Spleen (tissue), 11 donors: Measurements from ENCODE around the gene EMX2. TPM values are rescaled to one million over a fixed set of nuclear protein-coding genes. Genes with fewer than 3 reads are reported as not detected.
A peak's percentile ranks its signal among the peaks of the same experiment; 100 is the strongest.

Experiments
- DNase-seq: peaks from one replicate; pipeline ENCODE4 v3.0.0-alpha.2; 2020
- H3K27ac ChIP-seq, 8 donors: fragments of 200-600 bp; sonication (generic) in 7 of 8; 1 replicate in 4 of 8; 2 replicates in 4 of 8; pipeline versions ENCODE4 v1.5.0 to v1.8.0; 2016 to 2021; ENCODE audit warnings: inconsistent platforms in 4 of 8, mild to moderate bottlenecking in 4 of 8, moderate library complexity in 1 of 8
- H3K27me3 ChIP-seq, 7 donors: fragments of 200-600 bp; sonication (generic) in 6 of 7; replicated peaks in 1 of 7; 1 replicate in 4 of 7; 2 replicates in 3 of 7; pipeline versions ENCODE4 v1.5.0 to v1.8.0; 2016 to 2021; ENCODE audit warnings: inconsistent platforms in 3 of 7, mild to moderate bottlenecking in 1 of 7
- H3K36me3 ChIP-seq, 6 donors: fragments of 200-600 bp; sonication (generic) in 5 of 6; 1 replicate in 4 of 6; 2 replicates in 2 of 6; pipeline versions ENCODE4 v1.5.0 to v1.8.0; 2016 to 2021; ENCODE audit warnings: inconsistent platforms in 2 of 6
- H3K4me1 ChIP-seq, 6 donors: fragments of 200-600 bp; sonication (generic) in 5 of 6; 1 replicate in 3 of 6; 2 replicates in 3 of 6; pipeline versions ENCODE4 v1.5.0 to v1.8.0; 2016 to 2021; ENCODE audit warnings: inconsistent platforms in 3 of 6
- H3K4me3 ChIP-seq, 8 donors: fragments of 200-600 bp; sonication (generic) in 7 of 8; 1 replicate in 4 of 8; 2 replicates in 4 of 8; pipeline versions ENCODE4 v1.5.0 to v1.8.0; 2016 to 2021; ENCODE audit warnings: inconsistent platforms in 4 of 8, mild to moderate bottlenecking in 4 of 8, moderate library complexity in 2 of 8
- H3K9me3 ChIP-seq, 8 donors: fragments of 200-600 bp; sonication (generic) in 7 of 8; 1 replicate in 4 of 8; 2 replicates in 4 of 8; pipeline versions ENCODE4 v1.5.0 to v1.8.0; 2016 to 2021; ENCODE audit warnings: inconsistent platforms in 4 of 8
- CTCF ChIP-seq, 11 experiments: fragments of 200-600 bp in 7 of 11; fragments of 450-650 bp in 4 of 11; sonication (generic) in 4 of 11; IDR thresholded peaks in 8 of 11; conservative IDR thresholded peaks in 3 of 11; 1 replicate in 7 of 11; 2 replicates in 4 of 11; pipeline versions ENCODE4 v1.4.0 to v1.8.0; 2016 to 2021; ENCODE audit warnings: antibody characterized with exemption in 11 of 11, inconsistent platforms in 4 of 11, mild to moderate bottlenecking in 1 of 11
- POLR2A ChIP-seq, 3 donors: fragments of 450-650 bp; IDR thresholded peaks; one replicate each; pipeline ENCODE4 v1.5.1; 2017; ENCODE audit warnings: antibody characterized with exemption in 3 of 3, mild to moderate bottlenecking in 1 of 3
- POLR2AphosphoS5 ChIP-seq, 3 donors: sonication (generic); formaldehyde crosslinking; IDR thresholded peaks; one replicate each; pipeline ENCODE4 v1.5.1; 2017; ENCODE audit warnings: antibody characterized with exemption in 3 of 3
- WGBS, 5 donors: extraction: QIAGEN DNeasy Blood & Tissue Kit in 3 of 5; methylation state at CpG; one replicate each; pipeline versions ENCODE4 v1.1.5 to v1.1.7; 2013 to 2018; 5-methylcytosine and 5-hydroxymethylcytosine counted together
- intact Hi-C: fragments of 100-400 bp; cut with DNase I; formaldehyde crosslinking; loops from one replicate; pipeline ENCODE4 v1.15.0; 2023; ENCODE audit warnings: low total_unique reads
- polyA plus RNA-seq, 3 donors: library from polyadenylated mRNA; stranded (reverse); fragments of 200-250 nt; gene quantifications; one replicate each; pipeline ENCODE4 v1.2.1, GENCODE V29; 2013
- total RNA-seq, 7 donors: library from RNA; depleted of rRNA in 3 of 7; stranded (reverse); fragments of >200 nt in 3 of 7; fragmentation: NEBNext Ultra II Directional in 4 of 7; extraction: Animal tissue kit (Norgen Biotek cat#: 25700) in 4 of 7; gene quantifications; one replicate each; pipeline versions ENCODE4 v1.1.0 to v1.2.1, GENCODE V29; 2016 to 2021
- donor health status: healthy with polysubstance abuse.
- donor health status: DM: no; HTN: no; CAD: no; lungs with moderate emphysema.
- donor health status: DM: no; HTN: no; CAD: no.
- donor health status: Bipolar disorder and iron deficiency.
- donor health status: healthy.
- donor health status: DM: no; HTN: no; CAD: no.
- donor health status: DM: yes; HTN: yes; CAD: no.

The EMX2 gene
- total and polyA plus RNA-seq, 10 donors, result 0.06 TPM; not detected in 9

- Histone ChIP-seq H3K27me3 (peaks cover 15 to 100% (median 84%) of the 10 kb centered on the region in 7 donors), H3K9me3 (no peaks in the 10 kb centered on the region), H3K4me3 (peak overlapping the region in 1 of 8 donors; percentile 13), H3K27ac (no peak overlapping the region), H3K36me3 (no peaks in the 10 kb centered on the region), H3K4me1 (peaks cover 0 to 34% (median 12%) of the 10 kb centered on the region in 6 donors)
- TF ChIP-seq POLR2AphosphoS5 (IDR thresholded peaks at IDR 0.05), result no peak
- no peak for TF ChIP-seq CTCF (IDR thresholded peaks at IDR 0.05 in 8 of 11, conservative IDR thresholded peaks at IDR 0.05 in 3 of 11)
- no peak for TF ChIP-seq POLR2A (IDR thresholded peaks at IDR 0.05)
- peak; percentile 27 for DNase-seq
- 5 to 11% (median 9%) methylated on average over 13 of the region's 13 CpGs for WGBS, 5 donors
- intact Hi-C loops, result no loop called here
Measured at GRCh38 chr10:117552701-117553141, 10.2 kb downstream of the EMX2 start.

DNA sequence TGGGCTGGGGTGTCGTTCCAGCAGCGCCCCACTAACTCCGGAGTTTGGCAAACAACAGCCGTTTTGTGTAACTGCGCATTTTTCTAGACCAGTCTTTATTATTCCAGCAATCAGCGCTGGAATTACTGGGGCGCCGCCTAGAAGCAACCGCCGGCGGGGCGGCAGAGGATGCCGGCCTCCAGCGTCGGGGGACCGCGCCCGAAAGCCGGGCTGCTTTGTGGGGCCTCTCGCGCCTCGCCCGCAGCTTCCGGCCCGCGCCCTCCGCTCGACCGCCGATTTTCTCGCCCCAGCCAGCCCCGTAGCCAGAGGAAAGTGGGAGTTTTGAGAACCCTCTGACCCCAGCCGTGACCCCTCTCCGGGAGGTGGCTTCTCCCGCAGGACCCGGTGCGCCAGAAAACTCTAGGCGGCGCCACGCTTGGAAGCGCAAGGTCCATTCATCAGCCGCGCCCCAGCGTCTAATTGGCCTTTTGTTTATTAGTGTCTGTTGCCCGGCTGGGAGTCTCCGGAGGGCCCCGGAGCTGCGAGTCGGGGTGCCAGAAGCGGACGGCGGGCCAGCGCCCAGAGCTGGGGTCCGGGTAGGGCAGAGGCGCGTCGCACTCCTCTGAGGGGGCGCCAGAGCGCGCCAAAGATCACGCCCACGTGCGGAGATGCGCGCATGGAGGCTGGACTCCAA, 10.7 kb downstream of the EMX2 start:
- intact Hi-C loops, result no loop called here
- peak overlapping the region in 1 of 8 donors; percentile 13 for H3K4me3 ChIP-seq
- H3K27ac ChIP-seq, result no peak overlapping the region
- H3K27me3 ChIP-seq, result peaks cover 10 to 100% (median 80%) of the 10 kb centered on the region in 7 donors
- no peaks in the 10 kb centered on the region for H3K9me3 ChIP-seq
- 4 to 12% (median 5%) methylated on average over 21 to 65 of the region's 65 CpGs for WGBS, 5 donors
- H3K4me1 ChIP-seq, result peaks cover 0 to 29% (median 11%) of the 10 kb centered on the region in 6 donors
- TF ChIP-seq POLR2AphosphoS5 (IDR thresholded peaks at IDR 0.05), result no peak
- TF ChIP-seq CTCF (IDR thresholded peaks at IDR 0.05 in 8 of 11, conservative IDR thresholded peaks at IDR 0.05 in 3 of 11), result no peak
- TF ChIP-seq POLR2A (IDR thresholded peaks at IDR 0.05), result no peak
- peak; percentile 68 for DNase-seq
- no peaks in the 10 kb centered on the region for H3K36me3 ChIP-seq

DNA sequence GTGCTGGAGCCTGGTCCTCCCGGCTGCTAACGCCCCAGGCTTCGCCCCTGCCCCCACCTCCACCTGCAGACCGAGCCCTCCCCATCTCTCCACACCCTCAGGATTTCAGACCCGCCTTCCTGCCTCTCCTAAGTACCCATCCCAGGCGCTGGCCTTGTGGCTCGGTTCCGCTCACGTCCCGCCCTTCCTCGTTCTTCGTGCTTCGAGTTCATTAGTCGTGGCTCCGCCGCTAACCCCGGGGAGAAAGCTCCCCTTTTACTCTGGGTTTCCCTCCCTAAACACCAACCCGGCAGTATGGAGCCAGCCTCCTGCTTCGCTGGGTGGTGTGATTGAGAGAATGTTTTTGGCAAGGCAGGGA, 11.2 kb downstream of the EMX2 start:
- intact Hi-C loops, result no loop called here
- WGBS, 5 donors, result 8 to 12% (median 9%) methylated on average over 19 of the region's 19 CpGs
- Histone ChIP-seq H3K4me1 (peaks cover 0 to 28% (median 11%) of the 10 kb centered on the region in 6 donors), H3K27ac (no peak overlapping the region), H3K27me3 (peaks cover 10 to 99% (median 74%) of the 10 kb centered on the region in 7 donors), H3K36me3 (no peaks in the 10 kb centered on the region), H3K4me3 (no peak overlapping the region), H3K9me3 (no peaks in the 10 kb centered on the region)
- TF ChIP-seq POLR2AphosphoS5 (IDR thresholded peaks at IDR 0.05), result no peak
- no peak for TF ChIP-seq CTCF (IDR thresholded peaks at IDR 0.05 in 8 of 11, conservative IDR thresholded peaks at IDR 0.05 in 3 of 11)
- no peak for TF ChIP-seq POLR2A (IDR thresholded peaks at IDR 0.05)
- DNase-seq, result peak; percentile 46

GRCh38 chr10:117554241-117554814, 11.8 kb downstream of the EMX2 start:
- intact Hi-C loops, result no loop called here

More at GRCh38 chr10:117554241-117554814, 11.8 kb downstream of the EMX2 start:
- peak; percentile 39 for DNase-seq
- Histone ChIP-seq H3K36me3 (no peaks in the 10 kb centered on the region), H3K4me1 (peaks cover 0 to 28% (median 11%) of the 10 kb centered on the region in 6 donors), H3K27ac (no peak overlapping the region), H3K27me3 (peaks cover 10 to 94% (median 70%) of the 10 kb centered on the region in 7 donors), H3K4me3 (no peak overlapping the region), H3K9me3 (no peaks in the 10 kb centered on the region)
- WGBS, 5 donors, result 25 to 39% (median 28%) methylated on average over 11 to 14 of the region's 14 CpGs
- TF ChIP-seq CTCF (IDR thresholded peaks at IDR 0.05 in 8 of 11, conservative IDR thresholded peaks at IDR 0.05 in 3 of 11), result no peak
- no peak for TF ChIP-seq POLR2A (IDR thresholded peaks at IDR 0.05)
- TF ChIP-seq POLR2AphosphoS5 (IDR thresholded peaks at IDR 0.05), result no peak
